ENCODE data around the gene PARD3B. TPM values are rescaled to one million over a fixed set of nuclear protein-coding genes. Genes with fewer than 3 reads are reported as not detected.

PARD3B gene
- total and polyA plus RNA-seq, 2 of the 13 experiments (the other 11 are each of a cell fraction or from before 2014, with no cell fraction given), result 0.71 to 2.3 TPM

GRCh38 chr2:204504594-204504993 is 40.7 kb upstream of the PARD3B start:
- intact Hi-C loops (cut with micrococcal nuclease; ENCODE audit: unreplicated experiment), result no loop called here
- ChIA-PET CTCF (ENCODE audit: low intra/inter-chr PET ratio, low total read pairs) (no interaction called here), POLR2A (no interaction called here)
- no TSS peak for BruUV-seq (replicated peaks)
- Histone ChIP-seq H3K4me1 (ENCODE audit: insufficient read depth, low read length) (peaks cover 16% of the 10 kb centered on the region), H3K27ac (ENCODE audit: extremely low read length, insufficient read depth, low read length) (no peak overlapping the region), H4K20me1 (ENCODE audit: insufficient read depth, low read length) (no peaks in the 10 kb centered on the region), H3K9me3 (ENCODE audit: low read length) (no peaks in the 10 kb centered on the region), H2AFZ (ENCODE audit: low read length) (no peak overlapping the region), H3K79me2 (ENCODE audit: insufficient read depth, low read length) (no peaks in the 10 kb centered on the region), H3K27me3 (ENCODE audit: control insufficient read depth in 1 of 2, insufficient read depth in 2 of 2, low read length in 2 of 2) (no peaks in the 10 kb centered on the region), H3K9ac (ENCODE audit: insufficient read depth, low read depth, low read length) (no peak overlapping the region), H3K4me2 (ENCODE audit: low read depth, low read length) (no peak overlapping the region), H3K36me3 (replicated peaks in 1 of 2; ENCODE audit: control insufficient read depth in 1 of 2, insufficient read depth in 2 of 2, low read length in 2 of 2) (no peaks in the 10 kb centered on the region), H3K4me3 (replicated peaks in 1 of 3; ENCODE audit: insufficient read depth in 1 of 3, low read depth in 2 of 3, low read length in 3 of 3) (no peak overlapping the region)
- in situ Hi-C loops (cut with HindIII; ENCODE audit: extremely low pct_ligation_motif_present, low pct_unique_long_range_greater_than_20kb), result no loop called here
- ATAC-seq (no peak; the same call in 2 of the 3 replicates), DNase-seq (ENCODE audit: low spot score) (no peak), FAIRE-seq (no peak)
- WGBS (ENCODE audit: low lambda C conversion rate), result 3% methylated on average over 2 of the region's 2 CpGs
- TF ChIP-seq ZNF788 (CRISPR knock-in tag; IDR thresholded peaks at IDR 0.05; ENCODE audit: borderline replicate concordance), result no peak
- no peak for TF ChIP-seq ZNF619 (CRISPR knock-in tag; IDR thresholded peaks at IDR 0.05)
- no peak for TF ChIP-seq MED8 (CRISPR knock-in tag; IDR thresholded peaks at IDR 0.05; ENCODE audit: insufficient replicate concordance)
- peak; percentile 7; the same call in 1 of the 2 replicates for TF ChIP-seq HNF4A (CRISPR knock-in tag; IDR thresholded peaks at IDR 0.05)
- TF ChIP-seq ZBTB40 (IDR thresholded peaks at IDR 0.05), result no peak
- no peak for TF ChIP-seq ZBTB40 (CRISPR knock-in tag; IDR thresholded peaks at IDR 0.05)
- TF ChIP-seq HOMEZ (CRISPR knock-in tag; IDR thresholded peaks at IDR 0.05; ENCODE audit: low read depth), result peak; percentile 91; the same call in 1 of the 2 replicates
- no peak for TF ChIP-seq MYNN (CRISPR knock-in tag; IDR thresholded peaks at IDR 0.05; ENCODE audit: low read depth)

All from HepG2 (cell line).